Uterus (tissue), 4 donors: ENCODE data around the gene TANC1. TPM values are rescaled to one million over a fixed set of nuclear protein-coding genes. Genes with fewer than 3 reads are reported as not detected.
A peak's percentile ranks its signal among the peaks of the same experiment; 100 is the strongest.

Source experiments
- DNase-seq, 2 donors: peaks; one replicate each; pipeline ENCODE4 v3.0.0-alpha.2; 2019 to 2020
- H3K27ac ChIP-seq, 2 donors: fragments of 200-600 bp; sonication (generic); 1 replicate in 1 of 2; 2 replicates in 1 of 2; pipeline ENCODE4 v1.5.1; 2016 to 2018
- H3K27me3 ChIP-seq, 2 donors: fragments of 200-600 bp; sonication (generic); one replicate each; pipeline ENCODE4 v1.5.1; 2018 to 2019; ENCODE audit warnings: control low read depth in 1 of 2
- H3K36me3 ChIP-seq, 2 donors: fragments of 200-600 bp; sonication (generic); one replicate each; pipeline ENCODE4 v1.5.1; 2019; ENCODE audit warnings: control low read depth in 1 of 2
- H3K4me1 ChIP-seq, 2 donors: fragments of 200-600 bp; sonication (generic); one replicate each; pipeline ENCODE4 v1.5.1; 2018 to 2019; ENCODE audit warnings: control low read depth in 1 of 2
- H3K4me3 ChIP-seq, 2 donors: fragments of 200-600 bp; sonication (generic); 1 replicate in 1 of 2; 2 replicates in 1 of 2; pipeline ENCODE4 v1.5.1; 2018 to 2019; ENCODE audit warnings: mild to moderate bottlenecking in 1 of 2
- H3K9me3 ChIP-seq, 2 donors: fragments of 200-600 bp; sonication (generic); one replicate each; pipeline ENCODE4 v1.5.1; 2019; ENCODE audit warnings: control low read depth in 1 of 2
- CTCF ChIP-seq, 4 experiments: fragments of 200-600 bp in 2 of 4; fragments of 450-650 bp in 2 of 4; sonication (generic) in 2 of 4; IDR thresholded peaks; one replicate each; pipeline ENCODE4 v1.5.1; 2016 to 2019; ENCODE audit warnings: antibody characterized with exemption in 4 of 4, mild to moderate bottlenecking in 2 of 4, moderate library complexity in 1 of 4
- POLR2A ChIP-seq, 2 donors: fragments of 450-650 bp; IDR thresholded peaks; one replicate each; pipeline ENCODE4 v1.6.1; 2016; ENCODE audit warnings: antibody characterized with exemption in 2 of 2, mild to moderate bottlenecking in 1 of 2, moderate library complexity in 1 of 2
- intact Hi-C: fragments of 100-400 bp; cut with DNase I; formaldehyde crosslinking; loops from one replicate; pipeline ENCODE4 v1.15.1; 2023; ENCODE audit warnings: low total_unique reads
- total RNA-seq, 4 donors: library from RNA; depleted of rRNA in 3 of 4; stranded (reverse); fragments of >200 nt in 3 of 4; gene quantifications; one replicate each; pipeline versions ENCODE4 v1.1.0 to v1.2.4, GENCODE V29; 2014 to 2023
- donor health status: DM: yes; HTN: yes; CAD: no.

Gene TANC1
- total RNA-seq, 4 donors from 2014 or later, result 34.7 to 92.7 (median 67.4) TPM

GRCh38 chr2:158993721-158994587, 25.5 kb downstream of the TANC1 start:
- no peak for DNase-seq
- H3K27ac ChIP-seq, result no peak overlapping the region
- intact Hi-C loops, result no loop called here
- no peak overlapping the region for H3K4me3 ChIP-seq
- H3K27me3 ChIP-seq, result no peaks in the 10 kb centered on the region
- H3K36me3 ChIP-seq, result no peaks in the 10 kb centered on the region
- H3K9me3 ChIP-seq, result no peaks in the 10 kb centered on the region
- peaks cover 6 to 9% of the 10 kb centered on the region in 2 donors for H3K4me1 ChIP-seq
- TF ChIP-seq POLR2A (IDR thresholded peaks at IDR 0.05), result no peak
- no peak for TF ChIP-seq CTCF (IDR thresholded peaks at IDR 0.05)

- H3K27ac ChIP-seq, result no peak overlapping the region
- DNase-seq, result no peak
- TF ChIP-seq POLR2A (IDR thresholded peaks at IDR 0.05), result no peak
- TF ChIP-seq CTCF (IDR thresholded peaks at IDR 0.05), result no peak
- no peaks in the 10 kb centered on the region for H3K9me3 ChIP-seq
- no peak overlapping the region for H3K4me3 ChIP-seq
- peaks cover 6 to 9% of the 10 kb centered on the region in 2 donors for H3K4me1 ChIP-seq
- intact Hi-C loops, result no loop called here
- H3K27me3 ChIP-seq, result no peaks in the 10 kb centered on the region
- no peaks in the 10 kb centered on the region for H3K36me3 ChIP-seq
Observed at GRCh38 chr2:158994920-158995676, 26.7 kb downstream of the TANC1 start.

- Histone ChIP-seq H3K4me1 (peaks cover 6 to 9% of the 10 kb centered on the region in 2 donors), H3K4me3 (no peak overlapping the region), H3K9me3 (no peaks in the 10 kb centered on the region), H3K27ac (no peak overlapping the region), H3K27me3 (no peaks in the 10 kb centered on the region), H3K36me3 (no peaks in the 10 kb centered on the region)
- DNase-seq, result no peak
- no peak for TF ChIP-seq POLR2A (IDR thresholded peaks at IDR 0.05)
- TF ChIP-seq CTCF (IDR thresholded peaks at IDR 0.05), result no peak
- intact Hi-C loops, result no loop called here
Observed at GRCh38 chr2:158995677-158996049, 27.2 kb downstream of the TANC1 start.

- no peaks in the 10 kb centered on the region for H3K9me3 ChIP-seq
- no peaks in the 10 kb centered on the region for H3K36me3 ChIP-seq
Observed at GRCh38 chr2:158996378-158996993, 28.0 kb downstream of the TANC1 start.

More at GRCh38 chr2:158996378-158996993, 28.0 kb downstream of the TANC1 start:
- intact Hi-C loops, result no loop called here
- no peak for TF ChIP-seq POLR2A (IDR thresholded peaks at IDR 0.05)
- peak in 2 of 4 experiments; percentile 10 to 26 for TF ChIP-seq CTCF (IDR thresholded peaks at IDR 0.05)
- Histone ChIP-seq H3K4me1 (peaks cover 6 to 9% of the 10 kb centered on the region in 2 donors), H3K27me3 (no peaks in the 10 kb centered on the region), H3K4me3 (no peak overlapping the region), H3K27ac (no peak overlapping the region)
- DNase-seq, result no peak
